ENCODE results near the gene PFDN6. TPM values are rescaled to one million over a fixed set of nuclear protein-coding genes. Genes with fewer than 3 reads are reported as not detected.

The PFDN6 gene
- polyA plus RNA-seq, 4 donors, result 83.9 to 183 (median 147) TPM

- 35 to 55% (median 53%) methylated on average over 10 to 12 of the region's 12 CpGs for WGBS, 3 donors
- Histone ChIP-seq H3K27ac (ENCODE audit: low read depth in 1 of 3, low read length in 2 of 3) (peak overlapping the region in 1 of 3 donors; percentile 74), H3K4me1 (ENCODE audit: control insufficient read depth in 3 of 3, insufficient read depth in 2 of 3, low read depth in 1 of 3, low read length in 2 of 3) (peaks cover 0 to 9% (median 0%) of the 10 kb centered on the region in 3 donors), H3K36me3 (ENCODE audit: control insufficient read depth in 3 of 3, insufficient read depth in 2 of 3, low read depth in 1 of 3, low read length in 3 of 3) (peaks cover 0 to 52% (median 5%) of the 10 kb centered on the region in 3 donors), H3K27me3 (ENCODE audit: control insufficient read depth in 3 of 3, insufficient read depth in 3 of 3, low read length in 3 of 3) (no peaks in the 10 kb centered on the region), H3K4me3 (ENCODE audit: low read depth in 1 of 3, low read length in 3 of 3) (peak overlapping the region in 2 of 3 donors; percentile 73 to 92), H3K9me3 (ENCODE audit: control insufficient read depth in 2 of 2, insufficient read depth in 1 of 2, low read depth in 1 of 2, low read length in 1 of 2) (no peaks in the 10 kb centered on the region)
- peak in 1 of 2 donors; percentile 30 for DNase-seq
- FAIRE-seq, result no peak
Measured at GRCh38 chr6:33296797-33297405, 7.5 kb downstream of the PFDN6 start.

DNA sequence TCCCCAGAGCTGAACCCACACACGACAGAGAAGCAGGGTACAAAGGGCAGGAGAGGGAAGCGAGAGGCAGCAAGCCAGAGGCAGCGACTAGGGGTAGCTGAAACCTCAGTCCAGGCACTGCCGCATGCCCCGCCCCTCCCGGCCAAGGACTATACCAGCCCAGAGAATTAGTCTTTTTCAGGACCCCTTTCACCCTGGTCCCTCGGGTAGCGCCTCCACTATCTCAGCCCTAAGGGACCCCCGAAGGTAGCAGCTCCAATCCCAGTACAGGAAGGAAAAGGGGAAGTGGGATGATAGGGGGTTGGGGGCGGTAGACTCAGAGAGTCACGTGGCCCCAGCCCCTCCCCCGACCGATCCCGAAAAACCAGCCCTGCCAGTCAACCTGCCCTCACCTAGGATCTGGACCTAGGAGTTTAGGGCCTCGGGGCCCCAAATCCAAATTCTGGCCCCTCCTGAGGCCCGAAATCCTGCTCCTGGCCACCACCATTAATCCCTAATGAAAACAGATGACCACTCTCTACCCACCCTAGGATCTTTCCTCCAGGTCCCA lies 8.1 kb downstream of the PFDN6 start:
- Histone ChIP-seq H3K4me3 (ENCODE audit: low read depth in 1 of 3, low read length in 3 of 3) (peak overlapping the region; percentile 72 to 92 (median 73)), H3K36me3 (ENCODE audit: control insufficient read depth in 3 of 3, insufficient read depth in 2 of 3, low read depth in 1 of 3, low read length in 3 of 3) (peaks cover 0 to 51% (median 5%) of the 10 kb centered on the region in 3 donors), H3K9me3 (ENCODE audit: control insufficient read depth in 2 of 2, insufficient read depth in 1 of 2, low read depth in 1 of 2, low read length in 1 of 2) (no peaks in the 10 kb centered on the region), H3K27ac (ENCODE audit: low read depth in 1 of 3, low read length in 2 of 3) (peak overlapping the region in 2 of 3 donors; percentile 40 to 74), H3K4me1 (ENCODE audit: control insufficient read depth in 3 of 3, insufficient read depth in 2 of 3, low read depth in 1 of 3, low read length in 2 of 3) (peaks cover 0 to 9% (median 0%) of the 10 kb centered on the region in 3 donors), H3K27me3 (ENCODE audit: control insufficient read depth in 3 of 3, insufficient read depth in 3 of 3, low read length in 3 of 3) (no peaks in the 10 kb centered on the region)
- FAIRE-seq (no peak), DNase-seq (peak; percentile 34 to 73)
- 5 to 12% (median 7%) methylated on average over 15 to 16 of the region's 16 CpGs for WGBS, 3 donors

GRCh38 chr6:33297956-33298772 lies 8.8 kb downstream of the PFDN6 start:
- H3K36me3 ChIP-seq (ENCODE audit: control insufficient read depth in 3 of 3, insufficient read depth in 2 of 3, low read depth in 1 of 3, low read length in 3 of 3), result peaks cover 0 to 54% (median 5%) of the 10 kb centered on the region in 3 donors
- H3K27me3 ChIP-seq (ENCODE audit: control insufficient read depth in 3 of 3, insufficient read depth in 3 of 3, low read length in 3 of 3), result no peaks in the 10 kb centered on the region
- WGBS, 3 donors, result 1 to 3% (median 1%) methylated on average over 29 to 42 of the region's 42 CpGs
- H3K9me3 ChIP-seq (ENCODE audit: control insufficient read depth in 2 of 2, insufficient read depth in 1 of 2, low read depth in 1 of 2, low read length in 1 of 2), result no peaks in the 10 kb centered on the region
- peak overlapping the region; percentile 72 to 92 (median 73) for H3K4me3 ChIP-seq (ENCODE audit: low read depth in 1 of 3, low read length in 3 of 3)
- peak overlapping the region; percentile 95 to 99 (median 98) for H3K27ac ChIP-seq (ENCODE audit: low read depth in 1 of 3, low read length in 2 of 3)
- DNase-seq, result peak; percentile 48 to 79
- peaks cover 0 to 9% (median 0%) of the 10 kb centered on the region in 3 donors for H3K4me1 ChIP-seq (ENCODE audit: control insufficient read depth in 3 of 3, insufficient read depth in 2 of 3, low read depth in 1 of 3, low read length in 2 of 3)
- no peak for FAIRE-seq

DNA sequence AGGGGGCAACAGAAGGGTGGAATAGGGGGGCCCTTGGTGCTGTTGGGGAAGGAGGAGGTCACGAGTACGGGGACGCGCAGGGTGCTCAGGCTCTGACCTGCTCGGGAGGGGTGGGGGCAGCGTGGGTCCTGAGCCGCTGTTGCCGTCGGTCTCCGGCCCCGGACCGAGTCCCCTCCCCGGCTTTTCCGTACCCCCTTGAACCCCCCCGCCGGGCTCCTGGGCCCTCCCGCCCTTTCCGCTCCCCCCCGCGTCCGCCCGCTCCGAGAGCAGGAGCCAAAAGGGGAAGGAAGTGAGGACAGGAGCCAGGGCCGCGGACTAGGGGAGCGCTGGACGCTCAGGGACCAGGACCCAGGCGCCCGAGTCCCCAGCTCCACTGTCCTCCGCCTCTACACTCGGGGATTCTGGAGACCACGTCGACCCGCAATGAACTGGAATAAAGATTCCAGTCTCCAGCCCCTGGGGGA lies 9.4 kb downstream of the PFDN6 start, which contains the start of gene RGL2:
Gene RGL2, minus strand, starts transcription at position 170 of the 464 bp plus-strand sequence. CDS start 332 bp downstream, outside the sequence.
- Histone ChIP-seq H3K27ac (ENCODE audit: low read depth in 1 of 3, low read length in 2 of 3) (peak within 1 kb of the TSS; percentile 95 to 99 (median 98)), H3K4me3 (ENCODE audit: low read depth in 1 of 3, low read length in 3 of 3) (peak within 1 kb of the TSS; percentile 72 to 92 (median 73)), H3K36me3 (ENCODE audit: control insufficient read depth in 3 of 3, insufficient read depth in 2 of 3, low read depth in 1 of 3, low read length in 3 of 3) (peaks cover 2 to 51% (median 5%) of the 10 kb centered on the region in 3 donors), H3K27me3 (ENCODE audit: control insufficient read depth in 3 of 3, insufficient read depth in 3 of 3, low read length in 3 of 3) (no peaks in the 10 kb centered on the region), H3K9me3 (ENCODE audit: control insufficient read depth in 2 of 2, insufficient read depth in 1 of 2, low read depth in 1 of 2, low read length in 1 of 2) (no peaks in the 10 kb centered on the region), H3K4me1 (ENCODE audit: control insufficient read depth in 3 of 3, insufficient read depth in 2 of 3, low read depth in 1 of 3, low read length in 2 of 3) (peaks cover 0 to 9% (median 0%) of the 10 kb centered on the region in 3 donors)
- WGBS, 3 donors, result 1% methylated on average over 25 to 34 of the region's 34 CpGs
- peak in 1 of 2 donors; percentile 67 for DNase-seq
- no peak for FAIRE-seq

GRCh38 chr6:33299237-33299944 lies 10.0 kb downstream of the PFDN6 start:
- no peaks in the 10 kb centered on the region for H3K27me3 ChIP-seq (ENCODE audit: control insufficient read depth in 3 of 3, insufficient read depth in 3 of 3, low read length in 3 of 3)

DNA sequence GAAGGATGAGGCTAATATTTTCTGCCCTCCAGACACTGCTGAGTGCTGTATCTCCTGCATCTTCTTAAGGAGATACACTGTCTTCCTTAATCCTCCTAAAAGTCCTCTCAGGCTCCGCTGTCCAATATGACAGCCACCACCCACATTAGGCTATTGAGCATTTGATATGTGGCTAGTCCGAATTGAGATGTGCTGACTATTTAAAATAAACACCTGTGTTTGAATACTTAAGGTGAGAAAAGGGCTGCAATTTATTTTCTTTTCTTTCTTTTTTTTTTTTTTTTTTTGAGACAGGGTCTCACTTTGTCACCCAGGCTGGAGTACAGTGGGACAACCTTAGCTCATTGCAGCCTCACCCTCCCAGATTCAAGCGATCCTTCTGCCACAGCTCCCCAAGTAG lies 12.5 kb downstream of the PFDN6 start:
- FAIRE-seq (no peak), DNase-seq (no peak)
- H3K9me3 ChIP-seq (ENCODE audit: control insufficient read depth in 2 of 2, insufficient read depth in 1 of 2, low read depth in 1 of 2, low read length in 1 of 2), result no peaks in the 10 kb centered on the region
- no peak overlapping the region for H3K4me3 ChIP-seq (ENCODE audit: low read depth in 1 of 3, low read length in 3 of 3)
- H3K36me3 ChIP-seq (ENCODE audit: control insufficient read depth in 3 of 3, insufficient read depth in 2 of 3, low read depth in 1 of 3, low read length in 3 of 3), result peaks cover 8 to 45% (median 18%) of the 10 kb centered on the region in 3 donors
- H3K27me3 ChIP-seq (ENCODE audit: control insufficient read depth in 3 of 3, insufficient read depth in 3 of 3, low read length in 3 of 3), result no peaks in the 10 kb centered on the region
- H3K27ac ChIP-seq (ENCODE audit: low read depth in 1 of 3, low read length in 2 of 3), result no peak overlapping the region
- H3K4me1 ChIP-seq (ENCODE audit: control insufficient read depth in 3 of 3, insufficient read depth in 2 of 3, low read depth in 1 of 3, low read length in 2 of 3), result peaks cover 0 to 7% (median 0%) of the 10 kb centered on the region in 3 donors
- WGBS, 3 donors, result 94 to 95% (median 94%) methylated on average over 3 of the region's 3 CpGs

More at GRCh38 chr6:33299237-33299944, 10.0 kb downstream of the PFDN6 start:
- FAIRE-seq (no peak), DNase-seq (peak; percentile 91 to 95)
- Histone ChIP-seq H3K4me3 (ENCODE audit: low read depth in 1 of 3, low read length in 3 of 3) (peak overlapping the region; percentile 72 to 92 (median 73)), H3K36me3 (ENCODE audit: control insufficient read depth in 3 of 3, insufficient read depth in 2 of 3, low read depth in 1 of 3, low read length in 3 of 3) (peaks cover 7 to 53% (median 9%) of the 10 kb centered on the region in 3 donors), H3K27ac (ENCODE audit: low read depth in 1 of 3, low read length in 2 of 3) (peak overlapping the region; percentile 95 to 99 (median 98)), H3K9me3 (ENCODE audit: control insufficient read depth in 2 of 2, insufficient read depth in 1 of 2, low read depth in 1 of 2, low read length in 1 of 2) (no peaks in the 10 kb centered on the region), H3K4me1 (ENCODE audit: control insufficient read depth in 3 of 3, insufficient read depth in 2 of 3, low read depth in 1 of 3, low read length in 2 of 3) (peaks cover 0 to 9% (median 0%) of the 10 kb centered on the region in 3 donors)
- 0% methylated on average over 54 of the region's 54 CpGs for WGBS, 3 donors

DNA sequence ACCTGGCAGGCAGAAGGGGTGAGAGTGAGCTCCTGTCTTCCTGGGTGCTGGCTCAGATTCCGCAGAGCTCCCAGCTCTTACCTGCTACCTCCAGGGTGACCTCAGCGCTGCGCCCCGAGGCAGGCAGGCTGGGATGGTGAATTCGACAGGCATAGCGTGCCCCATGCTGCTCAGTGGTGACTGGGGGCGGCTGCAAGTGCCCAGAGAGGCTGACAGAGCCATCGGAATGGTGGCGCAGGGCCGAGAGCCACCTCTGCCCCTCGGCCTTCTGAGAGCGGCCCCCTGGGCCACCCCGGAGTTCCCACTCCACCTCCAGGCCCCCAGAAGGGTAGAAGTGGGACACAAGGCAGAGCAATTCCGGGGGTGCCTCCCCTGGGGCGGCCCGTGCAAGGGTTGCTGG lies 14.8 kb downstream of the PFDN6 start:
- H3K4me1 ChIP-seq (ENCODE audit: control insufficient read depth in 3 of 3, insufficient read depth in 2 of 3, low read depth in 1 of 3, low read length in 2 of 3), result peaks cover 0 to 4% (median 0%) of the 10 kb centered on the region in 3 donors
- H3K27ac ChIP-seq (ENCODE audit: low read depth in 1 of 3, low read length in 2 of 3), result no peak overlapping the region
- no peaks in the 10 kb centered on the region for H3K9me3 ChIP-seq (ENCODE audit: control insufficient read depth in 2 of 2, insufficient read depth in 1 of 2, low read depth in 1 of 2, low read length in 1 of 2)
- FAIRE-seq (no peak), DNase-seq (no peak)
- WGBS, 3 donors, result 90 to 91% (median 90%) methylated on average over 12 to 16 of the region's 16 CpGs
- no peak overlapping the region for H3K4me3 ChIP-seq (ENCODE audit: low read depth in 1 of 3, low read length in 3 of 3)
- peaks cover 8 to 55% (median 18%) of the 10 kb centered on the region in 3 donors for H3K36me3 ChIP-seq (ENCODE audit: control insufficient read depth in 3 of 3, insufficient read depth in 2 of 3, low read depth in 1 of 3, low read length in 3 of 3)
- no peaks in the 10 kb centered on the region for H3K27me3 ChIP-seq (ENCODE audit: control insufficient read depth in 3 of 3, insufficient read depth in 3 of 3, low read length in 3 of 3)

Measured in small intestine (tissue), 7 donors.